ENCODE results near the gene CRELD1.
"Not testable (repeated sequence)": the region's sequence is repeated elsewhere in the genome, so short reads cannot be mapped to it uniquely, and the experiment has no call there.

The CRELD1 gene, protein sequence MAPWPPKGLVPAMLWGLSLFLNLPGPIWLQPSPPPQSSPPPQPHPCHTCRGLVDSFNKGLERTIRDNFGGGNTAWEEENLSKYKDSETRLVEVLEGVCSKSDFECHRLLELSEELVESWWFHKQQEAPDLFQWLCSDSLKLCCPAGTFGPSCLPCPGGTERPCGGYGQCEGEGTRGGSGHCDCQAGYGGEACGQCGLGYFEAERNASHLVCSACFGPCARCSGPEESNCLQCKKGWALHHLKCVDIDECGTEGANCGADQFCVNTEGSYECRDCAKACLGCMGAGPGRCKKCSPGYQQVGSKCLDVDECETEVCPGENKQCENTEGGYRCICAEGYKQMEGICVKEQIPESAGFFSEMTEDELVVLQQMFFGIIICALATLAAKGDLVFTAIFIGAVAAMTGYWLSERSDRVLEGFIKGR

DNA sequence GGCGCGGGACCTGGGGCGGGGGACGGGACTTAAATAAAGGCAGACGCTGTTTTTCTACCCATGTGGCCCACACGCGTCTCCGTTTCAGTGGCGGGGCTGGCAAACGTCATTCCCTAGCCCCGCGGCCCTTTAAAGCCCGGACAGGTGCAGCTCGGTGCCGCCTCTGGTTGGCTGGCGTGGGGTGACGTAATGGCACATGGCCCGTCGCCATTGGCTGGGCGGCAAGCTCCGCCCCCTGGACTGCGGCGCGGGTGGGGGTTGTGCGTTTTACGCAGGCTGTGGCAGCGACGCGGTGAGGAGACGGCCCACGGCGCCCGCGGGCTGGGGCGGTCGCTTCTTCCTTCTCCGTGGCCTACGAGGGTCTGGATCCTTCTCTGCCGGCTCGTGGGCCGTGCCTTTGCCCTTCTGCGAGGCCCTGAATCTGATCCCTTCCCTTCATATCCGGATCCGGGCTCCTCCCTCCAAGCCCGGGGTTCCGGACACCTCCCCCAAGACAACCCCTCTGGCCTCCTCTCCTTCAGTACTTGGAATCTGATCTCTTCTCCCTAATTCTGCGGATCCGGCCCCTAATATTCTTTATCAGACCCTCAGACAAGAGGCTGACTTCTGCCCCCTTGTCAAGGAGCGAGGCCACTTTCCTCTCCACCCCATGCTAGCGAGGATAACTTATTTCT is at the start of gene CRELD1:
Gene CRELD1, plus strand, starts transcription at position 274 of the 674 bp plus-strand sequence. CDS start 605 bp downstream, outside the sequence.
- H3K4me3 ChIP-seq (ENCODE audit: low read length): peak within 1 kb of the TSS; percentile 78
- no peaks in the 10 kb centered on the region for H3K36me3 ChIP-seq (ENCODE audit: control insufficient read depth, low read depth, low read length)
- H3K9me3 ChIP-seq (ENCODE audit: control insufficient read depth, low read depth, low read length): no peaks in the 10 kb centered on the region
- H3K27ac ChIP-seq (ENCODE audit: low read length): no peak within 1 kb of the TSS
- peak within 1 kb of the TSS; percentile 45 for H3K9ac ChIP-seq (ENCODE audit: low read length)
- peaks cover 7% of the 10 kb centered on the region for H3K4me1 ChIP-seq (ENCODE audit: control insufficient read depth, low read depth, low read length)
- H3K27me3 ChIP-seq (ENCODE audit: control insufficient read depth, insufficient read depth, low read length): peaks cover 6% of the 10 kb centered on the region

DNA sequence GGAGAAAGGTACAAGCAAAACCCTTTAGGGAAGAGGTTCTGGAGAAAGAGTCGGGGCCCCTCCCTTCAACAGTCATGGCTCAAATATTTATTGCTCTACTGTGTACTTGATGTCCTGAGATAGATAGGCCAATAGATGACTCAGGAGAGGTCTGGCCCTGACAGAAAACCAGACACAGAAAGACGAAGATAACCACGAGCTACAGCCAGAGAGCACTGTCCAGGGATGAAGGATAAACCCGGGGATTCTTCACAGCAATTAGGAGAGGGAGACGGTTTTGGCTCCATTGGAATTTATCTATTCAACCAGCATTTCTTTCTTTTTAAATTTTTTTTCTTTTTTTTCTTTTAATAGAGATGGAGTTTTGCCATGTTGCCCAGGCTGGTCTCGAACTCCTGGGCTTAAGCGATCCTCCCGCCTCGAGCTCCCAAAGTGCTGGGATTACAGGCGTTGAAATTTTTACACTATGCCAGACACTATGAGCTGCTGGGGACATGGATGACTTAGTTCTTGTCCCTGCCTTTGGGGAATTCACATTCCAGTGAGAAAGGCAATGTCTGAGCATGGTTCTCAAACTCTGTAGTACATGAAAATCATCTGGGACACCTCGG is 49.0 kb upstream of the CRELD1 start:
- H3K36me3 ChIP-seq (ENCODE audit: control insufficient read depth, low read depth, low read length): no peaks in the 10 kb centered on the region
- no peak overlapping the region for H3K9ac ChIP-seq (ENCODE audit: low read length)
- H3K27ac ChIP-seq (ENCODE audit: low read length): no peak overlapping the region
- no peak overlapping the region for H3K4me3 ChIP-seq (ENCODE audit: low read length)
- no peaks in the 10 kb centered on the region for H3K4me1 ChIP-seq (ENCODE audit: control insufficient read depth, low read depth, low read length)
- no peaks in the 10 kb centered on the region for H3K9me3 ChIP-seq (ENCODE audit: control insufficient read depth, low read depth, low read length)
- H3K27me3 ChIP-seq (ENCODE audit: control insufficient read depth, insufficient read depth, low read length): no peaks in the 10 kb centered on the region

DNA sequence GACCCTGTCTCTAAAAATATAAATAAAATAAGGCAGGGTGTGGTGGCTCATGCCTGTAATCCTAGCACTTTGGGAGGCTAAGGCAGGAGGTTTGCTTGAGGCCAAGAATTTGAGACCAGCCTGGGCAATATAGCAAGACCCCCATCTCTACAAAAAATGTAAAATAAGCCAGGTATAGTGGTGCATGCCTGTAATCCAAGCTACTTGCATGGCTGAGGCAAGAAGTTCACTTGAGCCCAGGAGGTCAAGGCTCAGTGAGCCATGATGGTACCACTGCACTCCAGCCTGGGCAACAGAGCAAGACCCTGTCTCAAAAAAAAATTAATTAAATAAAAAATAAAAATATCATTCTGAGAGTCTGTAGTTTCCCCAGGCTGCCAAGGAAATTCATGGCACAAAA is 47.3 kb upstream of the CRELD1 start:
- Histone ChIP-seq H3K36me3 (ENCODE audit: control insufficient read depth, low read depth, low read length) (no peaks in the 10 kb centered on the region), H3K27me3 (ENCODE audit: control insufficient read depth, insufficient read depth, low read length) (no peaks in the 10 kb centered on the region), H3K9ac (ENCODE audit: low read length) (no peak overlapping the region), H3K9me3 (ENCODE audit: control insufficient read depth, low read depth, low read length) (no peaks in the 10 kb centered on the region), H3K4me3 (ENCODE audit: low read length) (no peak overlapping the region), H3K4me1 (ENCODE audit: control insufficient read depth, low read depth, low read length) (no peaks in the 10 kb centered on the region), H3K27ac (ENCODE audit: low read length) (no peak overlapping the region)

DNA sequence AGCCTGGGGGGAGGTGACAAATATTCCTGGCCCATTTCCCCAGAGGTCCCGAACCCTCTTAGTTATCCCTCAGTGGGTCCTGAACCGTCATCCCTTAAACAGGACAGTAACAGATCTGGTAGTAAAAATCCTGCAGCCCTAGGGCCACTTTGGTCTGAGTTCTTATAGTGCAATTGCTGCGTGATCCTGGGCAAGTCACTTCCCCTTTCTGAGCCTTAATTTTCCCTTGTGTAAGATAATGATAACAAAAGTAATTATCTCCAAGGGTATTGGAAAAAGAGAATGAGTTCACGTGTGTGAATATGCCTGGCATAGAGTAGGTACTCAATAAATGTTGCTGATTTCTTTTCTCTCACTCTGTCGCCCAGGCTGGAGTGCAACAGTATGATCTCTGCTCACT is 46.2 kb upstream of the CRELD1 start:
- Histone ChIP-seq H3K4me3 (ENCODE audit: low read length) (no peak overlapping the region), H3K27me3 (ENCODE audit: control insufficient read depth, insufficient read depth, low read length) (no peaks in the 10 kb centered on the region), H3K36me3 (ENCODE audit: control insufficient read depth, low read depth, low read length) (peaks cover 2% of the 10 kb centered on the region), H3K4me1 (ENCODE audit: control insufficient read depth, low read depth, low read length) (peaks cover 3% of the 10 kb centered on the region), H3K9ac (ENCODE audit: low read length) (no peak overlapping the region), H3K9me3 (ENCODE audit: control insufficient read depth, low read depth, low read length) (no peaks in the 10 kb centered on the region), H3K27ac (ENCODE audit: low read length) (no peak overlapping the region)

DNA sequence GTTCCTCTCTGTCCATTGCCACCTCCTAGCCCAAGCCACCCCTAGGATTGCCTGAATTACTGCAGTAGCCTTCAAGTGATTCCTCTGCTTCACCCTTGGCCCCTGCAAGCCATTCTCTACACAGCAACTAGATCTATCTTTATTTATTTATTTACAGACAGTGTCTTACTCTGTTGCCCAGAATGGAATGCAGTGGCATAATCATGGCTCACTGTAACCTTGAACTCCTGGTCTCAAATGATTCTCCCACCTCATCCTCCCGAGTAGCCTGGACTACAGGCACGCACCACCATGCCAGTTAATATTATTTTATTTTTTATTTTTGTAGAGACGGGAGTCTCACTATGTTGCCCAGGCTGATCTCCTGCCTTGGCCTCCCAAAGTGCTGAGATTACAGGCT is 45.1 kb upstream of the CRELD1 start:
- H3K36me3 ChIP-seq (ENCODE audit: control insufficient read depth, low read depth, low read length): peaks cover 12% of the 10 kb centered on the region
- no peak overlapping the region for H3K27ac ChIP-seq (ENCODE audit: low read length)
- no peak overlapping the region for H3K9ac ChIP-seq (ENCODE audit: low read length)
- H3K4me3 ChIP-seq (ENCODE audit: low read length): no peak overlapping the region
- H3K27me3 ChIP-seq (ENCODE audit: control insufficient read depth, insufficient read depth, low read length): no peaks in the 10 kb centered on the region
- H3K9me3 ChIP-seq (ENCODE audit: control insufficient read depth, low read depth, low read length): no peaks in the 10 kb centered on the region
- H3K4me1 ChIP-seq (ENCODE audit: control insufficient read depth, low read depth, low read length): peaks cover 3% of the 10 kb centered on the region

DNA sequence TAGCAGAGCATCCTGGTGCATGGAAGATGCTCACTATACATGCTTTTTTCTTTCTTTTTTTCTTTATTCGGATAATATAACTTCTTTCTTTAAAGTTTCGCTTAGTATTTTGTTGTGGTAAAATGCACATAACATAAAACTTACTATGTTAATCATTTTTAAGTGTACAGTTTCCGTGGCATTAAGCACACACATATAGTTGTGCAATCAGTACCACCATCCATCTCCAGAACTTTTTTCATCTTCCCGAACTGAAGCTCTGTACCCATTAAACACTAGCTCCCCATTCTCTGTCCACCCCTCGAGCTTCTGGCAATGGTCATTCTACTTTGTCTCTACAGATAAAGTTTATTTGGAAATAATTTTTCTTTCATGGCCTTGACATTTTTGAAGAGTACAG is 44.2 kb upstream of the CRELD1 start:
- H3K27me3 ChIP-seq (ENCODE audit: control insufficient read depth, insufficient read depth, low read length): no peaks in the 10 kb centered on the region
- peaks cover 3% of the 10 kb centered on the region for H3K4me1 ChIP-seq (ENCODE audit: control insufficient read depth, low read depth, low read length)
- H3K4me3 ChIP-seq (ENCODE audit: low read length): no peak overlapping the region
- H3K9ac ChIP-seq (ENCODE audit: low read length): no peak overlapping the region
- H3K36me3 ChIP-seq (ENCODE audit: control insufficient read depth, low read depth, low read length): peaks cover 16% of the 10 kb centered on the region
- no peak overlapping the region for H3K27ac ChIP-seq (ENCODE audit: low read length)
- no peaks in the 10 kb centered on the region for H3K9me3 ChIP-seq (ENCODE audit: control insufficient read depth, low read depth, low read length)

DNA sequence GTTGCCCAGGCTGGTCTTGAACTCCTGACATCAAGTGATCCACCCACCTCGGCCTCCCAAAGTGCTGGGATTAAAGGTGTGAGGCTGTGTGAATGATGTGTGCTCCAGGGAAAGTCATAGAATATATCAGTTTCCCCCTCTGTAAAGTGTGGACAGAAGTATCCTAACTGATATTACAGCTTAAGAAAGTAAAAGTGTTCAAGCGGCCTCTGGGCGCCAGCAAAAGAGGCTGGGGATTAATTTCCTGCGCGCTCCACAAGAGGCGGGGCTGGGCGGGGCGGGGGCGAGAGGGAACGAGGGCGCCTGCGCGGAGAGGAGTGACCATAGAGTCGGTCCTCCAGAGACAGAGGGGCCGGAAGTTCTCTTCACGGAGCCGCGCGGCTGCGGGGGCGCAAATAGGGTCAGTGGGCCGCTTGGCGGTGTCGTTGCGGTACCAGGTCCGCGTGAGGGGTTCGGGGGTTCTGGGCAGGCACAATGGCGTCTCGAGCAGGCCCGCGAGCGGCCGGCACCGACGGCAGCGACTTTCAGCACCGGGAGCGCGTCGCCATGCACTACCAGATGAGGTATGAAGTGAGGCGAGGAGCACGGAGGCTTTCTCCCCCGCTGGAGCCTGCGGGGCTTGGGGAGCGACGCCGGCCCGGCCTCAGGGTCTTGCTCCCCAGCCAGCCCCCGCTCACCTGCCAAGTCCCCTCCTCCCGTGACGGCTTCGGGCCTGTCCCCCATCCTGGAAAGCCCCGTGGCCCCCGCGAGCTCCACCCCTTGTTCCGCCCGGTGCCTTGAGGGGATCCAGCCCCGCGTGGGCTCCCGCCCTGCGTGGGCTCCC is 43.2 kb upstream of the CRELD1 start, which contains the start of gene JAGN1:
Gene JAGN1, plus strand, starts transcription at position 362 of the 823 bp plus-strand sequence. Its CDS starts 113 bp downstream, at position 475.
- Histone ChIP-seq H3K27ac (ENCODE audit: low read length) (peak within 1 kb of the TSS; percentile 25), H3K27me3 (ENCODE audit: control insufficient read depth, insufficient read depth, low read length) (no peaks in the 10 kb centered on the region), H3K4me3 (ENCODE audit: low read length) (peak within 1 kb of the TSS; percentile 91), H3K4me1 (ENCODE audit: control insufficient read depth, low read depth, low read length) (peaks cover 3% of the 10 kb centered on the region), H3K36me3 (ENCODE audit: control insufficient read depth, low read depth, low read length) (peaks cover 16% of the 10 kb centered on the region), H3K9ac (ENCODE audit: low read length) (peak within 1 kb of the TSS; percentile 86), H3K9me3 (ENCODE audit: control insufficient read depth, low read depth, low read length) (no peaks in the 10 kb centered on the region)

DNA sequence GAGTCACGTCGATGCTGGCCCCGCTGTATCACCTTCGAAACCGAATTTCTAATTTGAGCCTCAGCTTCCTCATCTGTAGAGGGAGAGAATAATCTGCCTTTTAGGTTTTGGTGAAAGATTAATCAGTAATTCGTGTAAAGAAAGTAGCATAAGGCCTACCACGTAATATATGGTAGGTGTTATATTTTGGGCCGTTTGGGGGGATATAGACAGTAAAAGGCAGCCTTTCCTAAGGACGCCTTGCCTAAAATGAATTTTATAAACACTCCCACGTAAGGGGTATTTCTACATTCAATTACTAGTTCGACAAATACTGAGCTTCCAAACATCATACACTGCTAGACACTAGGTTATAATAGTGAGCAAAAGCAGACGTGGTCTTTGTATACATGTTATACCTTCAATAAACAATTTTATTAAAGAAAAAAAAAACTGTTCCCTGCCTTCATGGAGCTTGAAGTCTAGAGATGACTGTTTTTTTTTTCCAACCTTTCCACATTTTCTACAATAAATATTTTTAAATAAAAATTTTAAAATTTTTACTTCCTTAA is 42.5 kb upstream of the CRELD1 start:
- H3K27ac ChIP-seq (ENCODE audit: low read length): peak overlapping the region; percentile 25
- H3K36me3 ChIP-seq (ENCODE audit: control insufficient read depth, low read depth, low read length): peaks cover 16% of the 10 kb centered on the region
- H3K4me1 ChIP-seq (ENCODE audit: control insufficient read depth, low read depth, low read length): peaks cover 3% of the 10 kb centered on the region
- H3K9me3 ChIP-seq (ENCODE audit: control insufficient read depth, low read depth, low read length): no peaks in the 10 kb centered on the region
- H3K9ac ChIP-seq (ENCODE audit: low read length): peak overlapping the region; percentile 86
- H3K27me3 ChIP-seq (ENCODE audit: control insufficient read depth, insufficient read depth, low read length): no peaks in the 10 kb centered on the region
- peak overlapping the region; percentile 91 for H3K4me3 ChIP-seq (ENCODE audit: low read length)

DNA sequence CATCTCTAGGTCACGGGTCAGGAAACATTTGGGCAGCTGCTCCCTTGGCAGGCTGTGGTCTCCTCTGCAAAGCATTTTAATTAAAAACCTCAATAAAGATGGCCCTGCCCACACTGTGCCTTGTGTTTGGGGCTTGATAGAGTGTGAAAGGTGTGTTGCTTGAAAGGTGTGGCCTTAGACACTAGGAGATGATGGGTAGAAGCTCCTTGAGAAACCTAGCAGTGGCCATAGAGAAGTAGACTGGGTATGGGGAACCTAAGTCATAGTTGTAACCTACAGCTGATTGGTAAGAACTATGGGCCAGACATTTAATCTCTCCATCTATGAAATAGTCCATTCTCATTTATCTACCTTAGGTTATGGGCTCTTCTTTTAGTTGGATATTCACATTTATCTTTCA is 39.9 kb upstream of the CRELD1 start:
- no peak overlapping the region for H3K9ac ChIP-seq (ENCODE audit: low read length)
- H3K9me3 ChIP-seq (ENCODE audit: control insufficient read depth, low read depth, low read length): no peaks in the 10 kb centered on the region
- H3K36me3 ChIP-seq (ENCODE audit: control insufficient read depth, low read depth, low read length): peaks cover 16% of the 10 kb centered on the region
- no peak overlapping the region for H3K4me3 ChIP-seq (ENCODE audit: low read length)
- H3K27me3 ChIP-seq (ENCODE audit: control insufficient read depth, insufficient read depth, low read length): no peaks in the 10 kb centered on the region
- no peak overlapping the region for H3K27ac ChIP-seq (ENCODE audit: low read length)
- peaks cover 3% of the 10 kb centered on the region for H3K4me1 ChIP-seq (ENCODE audit: control insufficient read depth, low read depth, low read length)

DNA sequence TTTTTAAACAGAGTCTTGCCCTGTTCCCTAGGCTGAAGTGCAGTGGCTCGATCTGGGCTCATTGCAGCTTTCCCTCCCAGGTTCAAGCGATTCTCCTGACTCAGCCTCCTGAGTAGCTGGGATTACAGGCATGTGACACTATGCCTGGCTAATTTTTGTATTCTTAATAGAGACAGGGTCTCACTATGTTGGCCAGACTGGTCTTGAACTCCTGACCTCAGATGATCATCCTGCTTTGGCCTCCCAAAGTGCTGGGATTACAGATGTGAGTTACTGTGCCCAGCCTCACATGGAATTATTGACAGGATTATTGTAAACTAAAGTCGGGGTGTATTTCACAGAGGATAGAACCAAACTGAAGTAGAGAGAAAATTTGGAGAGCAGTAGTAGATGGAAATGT is 37.9 kb upstream of the CRELD1 start:
- H3K9ac ChIP-seq (ENCODE audit: low read length); H3K27ac ChIP-seq (ENCODE audit: low read length); H3K27me3 ChIP-seq (ENCODE audit: control insufficient read depth, insufficient read depth, low read length); H3K9me3 ChIP-seq (ENCODE audit: control insufficient read depth, low read depth, low read length); H3K4me1 ChIP-seq (ENCODE audit: control insufficient read depth, low read depth, low read length); H3K4me3 ChIP-seq (ENCODE audit: low read length): not testable (repeated sequence)
- H3K36me3 ChIP-seq (ENCODE audit: control insufficient read depth, low read depth, low read length): peaks cover 16% of the 10 kb centered on the region

All from iPS-18a (cell line).